GM19438 (cell line): ENCODE results near the gene NUDT16L1.

ENCODE experiments used
- ATAC-seq: cut with Tn5 transposase; IDR thresholded peaks from one replicate; pipeline ENCODE4 v1.9.1; 2021; ENCODE audit warnings: low read depth; ENCODE audit not compliant: unreplicated experiment

Gene NUDT16L1

GRCh38 chr16:4663777-4664465 is 29.4 kb upstream of the NUDT16L1 start:
- no peak for ATAC-seq

DNA sequence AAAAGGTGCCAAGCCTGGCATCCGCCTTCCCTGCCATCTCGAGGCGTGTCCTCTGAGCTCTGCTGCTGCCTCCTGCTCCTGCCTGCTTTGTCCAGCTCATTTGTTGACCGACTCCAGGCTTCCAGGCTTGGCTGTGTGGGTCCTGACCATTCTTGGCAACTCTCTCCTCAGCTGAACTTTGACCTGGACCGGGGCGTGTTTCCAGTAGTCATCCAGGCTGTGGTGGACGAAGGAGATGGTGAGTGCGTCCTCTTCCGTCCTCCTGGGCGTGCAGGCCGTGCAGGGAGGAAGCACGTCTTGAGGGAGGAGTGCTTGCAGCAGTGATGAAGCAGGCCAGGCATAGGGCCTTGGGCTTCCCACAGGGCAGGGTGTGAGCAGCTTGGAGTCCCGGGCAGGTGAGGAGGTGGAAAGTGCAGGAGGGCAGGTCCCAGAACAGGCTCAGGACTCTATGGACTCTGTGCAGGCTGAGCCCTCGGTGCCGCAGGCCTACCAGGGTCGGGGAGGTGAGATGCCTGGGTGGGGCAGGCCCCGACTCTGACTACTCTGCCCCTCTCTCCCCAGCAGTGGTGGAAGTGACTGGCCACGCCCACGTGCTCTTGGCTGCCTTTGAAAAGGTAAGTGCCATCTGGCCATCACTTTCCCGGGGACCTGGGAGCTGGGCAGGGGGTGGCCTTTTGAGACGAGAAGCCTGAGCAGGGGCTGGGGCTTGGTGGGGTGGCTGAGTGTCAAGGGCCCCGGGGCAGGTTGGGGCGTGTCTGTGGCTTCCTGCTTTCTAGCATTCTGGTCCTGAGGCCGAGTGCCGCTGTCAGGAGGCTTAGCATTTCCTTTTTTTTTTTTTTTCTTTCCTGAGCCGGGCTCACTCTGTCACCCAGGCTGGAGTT is 28.6 kb upstream of the NUDT16L1 start:
- no peak for ATAC-seq

DNA sequence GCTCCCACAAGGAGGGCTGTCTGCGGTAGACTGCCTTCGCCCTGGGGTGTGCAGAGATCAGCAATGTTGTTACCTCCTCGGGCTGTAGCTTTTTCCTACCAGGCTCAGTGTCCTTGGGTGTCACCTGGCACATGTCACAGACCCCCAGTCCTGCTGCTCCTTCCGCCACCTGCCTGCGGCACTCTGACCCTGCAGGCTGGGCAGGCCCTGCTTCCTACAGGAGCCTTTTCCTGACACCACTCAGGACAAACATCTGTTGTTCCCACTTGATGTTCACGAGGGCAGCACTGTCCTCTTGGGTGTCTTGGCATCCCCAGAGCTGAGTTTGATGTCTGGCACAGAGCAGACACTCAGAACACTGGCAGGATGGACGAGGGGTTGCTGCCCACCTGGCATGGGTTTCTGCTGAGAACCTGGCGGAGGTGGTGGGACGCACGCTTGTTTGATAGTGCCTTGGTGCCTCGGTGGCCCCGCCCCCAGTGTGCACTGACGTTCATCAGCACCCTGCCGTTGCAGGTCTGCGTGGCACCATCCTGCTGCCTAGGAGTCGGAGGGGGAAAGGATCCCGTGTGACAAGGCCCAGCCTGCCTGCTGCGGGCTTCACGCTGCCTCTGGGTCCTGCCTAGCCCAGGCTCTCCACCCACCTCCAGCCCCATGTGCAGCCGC is 26.7 kb upstream of the NUDT16L1 start:
- no peak for ATAC-seq

GRCh38 chr16:4667203-4667963 is 26.0 kb upstream of the NUDT16L1 start:
- ATAC-seq = no peak

GRCh38 chr16:4668313-4668960 is 24.9 kb upstream of the NUDT16L1 start:
- ATAC-seq = no peak

- no peak for ATAC-seq
Measured at GRCh38 chr16:4673387-4674046, 19.8 kb upstream of the NUDT16L1 start.

DNA sequence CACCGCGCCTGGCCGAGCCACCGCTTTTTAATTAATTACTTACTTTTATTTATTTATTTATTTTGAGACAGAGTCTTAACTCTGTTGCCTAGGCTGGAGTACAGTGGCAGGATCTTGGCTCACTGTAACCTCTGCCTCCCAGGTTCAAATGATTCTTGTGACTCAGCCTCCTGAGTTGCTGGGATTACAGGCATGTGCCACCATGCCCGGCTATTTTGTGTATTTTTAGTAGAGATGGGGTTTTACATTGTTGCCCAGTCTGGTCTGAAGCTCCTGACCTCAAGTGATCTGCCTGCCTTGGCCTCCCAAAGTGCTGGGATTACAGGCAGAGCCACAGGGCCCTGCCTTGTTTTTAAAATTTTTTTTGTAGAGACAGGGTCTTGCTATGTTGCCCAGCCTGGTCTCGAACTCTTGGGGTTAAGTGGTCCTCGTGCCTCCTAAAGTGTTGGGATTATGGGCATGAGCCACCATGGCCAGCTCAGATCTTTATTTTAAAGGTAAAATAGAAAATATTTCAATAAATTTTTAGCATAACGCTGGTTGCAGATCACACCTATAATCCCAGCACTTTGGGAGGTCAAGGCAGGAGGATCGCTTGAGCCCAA is 18.3 kb upstream of the NUDT16L1 start:
- ATAC-seq = no peak

GRCh38 chr16:4675864-4676786 is 17.2 kb upstream of the NUDT16L1 start:
- ATAC-seq = no peak

- ATAC-seq = no peak
Measured at GRCh38 chr16:4676831-4677230, 16.5 kb upstream of the NUDT16L1 start.

DNA sequence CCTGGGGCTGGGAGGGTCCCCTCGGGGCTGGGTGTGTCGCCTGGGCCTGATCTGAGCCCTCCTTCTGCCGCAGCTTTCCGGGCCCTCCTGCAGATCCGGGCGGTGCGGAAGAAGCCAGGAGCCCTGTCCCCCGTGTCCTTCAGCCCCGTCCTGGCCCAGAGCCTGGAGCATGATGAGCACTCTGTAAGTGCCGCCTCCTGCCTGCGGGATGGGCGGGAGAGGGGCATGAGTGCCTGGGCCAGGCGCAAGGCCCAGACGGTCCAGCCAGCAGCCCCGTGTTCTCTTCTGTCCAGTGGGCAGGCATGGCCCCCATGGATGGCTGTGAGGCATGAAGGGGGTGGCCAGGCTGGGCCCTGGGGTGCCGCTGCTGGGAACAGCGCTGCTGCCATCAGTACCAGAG is 16.0 kb upstream of the NUDT16L1 start:
- ATAC-seq = no peak

DNA sequence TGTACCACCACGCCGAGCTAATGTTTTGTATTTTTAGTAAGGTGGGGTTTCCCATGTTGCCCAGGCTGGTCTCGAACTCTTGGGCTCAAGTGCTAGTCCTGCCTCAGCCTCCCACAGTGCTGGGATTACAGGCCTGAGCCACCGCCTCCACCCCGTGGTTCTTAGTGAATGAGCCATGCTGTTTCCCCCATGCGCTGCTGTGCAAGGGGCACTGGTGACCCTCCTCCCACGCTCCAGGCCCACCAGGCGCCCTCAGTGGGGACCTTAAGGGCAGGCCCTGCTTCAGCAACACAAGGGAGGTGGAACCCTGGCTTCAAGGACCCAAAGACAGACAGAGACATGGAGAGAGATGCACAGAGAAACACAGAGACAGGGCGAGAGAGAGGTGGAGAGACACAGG is 15.4 kb upstream of the NUDT16L1 start:
- no peak for ATAC-seq

- no peak for ATAC-seq
Measured at GRCh38 chr16:4678596-4678995, 14.8 kb upstream of the NUDT16L1 start.

- no peak for ATAC-seq
Measured at GRCh38 chr16:4679156-4679849, 14.1 kb upstream of the NUDT16L1 start.

GRCh38 chr16:4679850-4680636 is 13.3 kb upstream of the NUDT16L1 start:
- no peak for ATAC-seq

- no peak for ATAC-seq
Measured at GRCh38 chr16:4680673-4681470, 12.5 kb upstream of the NUDT16L1 start.

GRCh38 chr16:4681471-4682083 is 11.8 kb upstream of the NUDT16L1 start:
- no peak for ATAC-seq
